Upper lobe of left lung (tissue), 6 donors: Measurements from ENCODE around the gene JAZF1. TPM values are rescaled to one million over a fixed set of nuclear protein-coding genes. Genes with fewer than 3 reads are reported as not detected.

Source experiments
- ATAC-seq, 2 donors: fragments of 200-7000 bp; cut with Tn5 transposase; one replicate each; pipeline ENCODE4 v1.9.1; 2022; ENCODE audit warnings: mild to moderate bottlenecking in 2 of 2, moderate library complexity in 2 of 2; ENCODE audit not compliant: low FRiP score in 2 of 2
- DNase-seq, 2 donors: peaks; one replicate each; pipeline ENCODE4 v3.0.0-alpha.2; 2019 to 2020
- H3K27ac ChIP-seq, 4 donors: fragments of 200-600 bp; sonication (generic); one replicate each; pipeline ENCODE4 v1.5.1; 2016 to 2019
- H3K27me3 ChIP-seq, 4 donors: fragments of 200-600 bp; sonication (generic); one replicate each; pipeline ENCODE4 v1.5.1; 2017 to 2019
- H3K36me3 ChIP-seq, 4 donors: fragments of 200-600 bp; sonication (generic); one replicate each; pipeline ENCODE4 v1.5.1; 2016 to 2019
- H3K4me1 ChIP-seq, 4 donors: fragments of 200-600 bp; sonication (generic); one replicate each; pipeline ENCODE4 v1.5.1; 2018 to 2019
- H3K4me3 ChIP-seq, 4 donors: fragments of 200-600 bp; sonication (generic); one replicate each; pipeline ENCODE4 v1.5.1; 2017 to 2019; ENCODE audit warnings: mild to moderate bottlenecking in 2 of 4, moderate library complexity in 1 of 4
- H3K9me3 ChIP-seq, 4 donors: fragments of 200-600 bp; sonication (generic); one replicate each; pipeline ENCODE4 v1.5.1; 2018 to 2019
- CTCF ChIP-seq, 6 experiments: fragments of 450-650 bp in 4 of 6; fragments of 200-600 bp in 2 of 6; sonication (generic) in 2 of 6; IDR thresholded peaks; one replicate each; pipeline ENCODE4 v1.5.1; 2016 to 2019; ENCODE audit warnings: antibody characterized with exemption in 6 of 6
- EP300 ChIP-seq, 4 donors: sonication (generic); formaldehyde crosslinking; IDR thresholded peaks; one replicate each; pipeline ENCODE4 v1.5.1; 2017; ENCODE audit warnings: antibody characterized with exemption in 4 of 4, control low read depth in 2 of 4
- POLR2A ChIP-seq, 4 donors: fragments of 450-650 bp; IDR thresholded peaks; one replicate each; pipeline ENCODE4 v1.5.1; 2016 to 2017; ENCODE audit warnings: antibody characterized with exemption in 4 of 4, mild to moderate bottlenecking in 2 of 4
- POLR2AphosphoS5 ChIP-seq, 2 donors: sonication (generic); formaldehyde crosslinking; IDR thresholded peaks; one replicate each; pipeline ENCODE4 v1.5.1; 2017; ENCODE audit warnings: antibody characterized with exemption in 2 of 2
- whole genome bisulfite sequencing, 2 donors: methylation state at CpG; one replicate each; pipeline ENCODE4 v1.1.5; 2017 to 2018; 5-methylcytosine and 5-hydroxymethylcytosine counted together
- total RNA-seq, 6 donors: library from RNA; depleted of rRNA in 4 of 6; stranded (reverse); fragments of >200 nt in 4 of 6; gene quantifications; one replicate each; pipeline versions ENCODE4 v1.1.0 to v1.2.1, GENCODE V29; 2016 to 2021
- donor health status: DM: no; HTN: no; CAD: no; lungs with moderate emphysema.
- donor health status: DM: no; HTN: yes; CAD: no; lungs with severe emphysema.

JAZF1 gene
- total RNA-seq, 6 donors from 2014 or later: 4.2 to 19.4 (median 12.4) TPM

- no peak for DNase-seq
Measured at GRCh38 chr7:28165961-28166955, 14.3 kb downstream of the JAZF1 start.

GRCh38 chr7:28165261-28165660, 15.3 kb downstream of the JAZF1 start:
- no peak overlapping the region for H3K4me3 ChIP-seq
- no peak for DNase-seq
- no peaks in the 10 kb centered on the region for H3K27me3 ChIP-seq
- H3K27ac ChIP-seq: no peak overlapping the region
- TF ChIP-seq EP300 (IDR thresholded peaks at IDR 0.05) (no peak), POLR2A (IDR thresholded peaks at IDR 0.05) (no peak), CTCF (IDR thresholded peaks at IDR 0.05) (no peak), POLR2AphosphoS5 (IDR thresholded peaks at IDR 0.05) (no peak)
- 73 to 79% methylated on average over 2 of the region's 2 CpGs for WGBS, 2 donors
- no peak for ATAC-seq
- peaks cover 0 to 5% (median 2%) of the 10 kb centered on the region in 4 donors for H3K4me1 ChIP-seq
- no peaks in the 10 kb centered on the region for H3K36me3 ChIP-seq
- H3K9me3 ChIP-seq: no peaks in the 10 kb centered on the region

More at GRCh38 chr7:28165961-28166955, 14.3 kb downstream of the JAZF1 start:
- no peak for ATAC-seq
- H3K27ac ChIP-seq: no peak overlapping the region
- no peak overlapping the region for H3K4me3 ChIP-seq
- TF ChIP-seq POLR2A (IDR thresholded peaks at IDR 0.05) (no peak), EP300 (IDR thresholded peaks at IDR 0.05) (no peak), POLR2AphosphoS5 (IDR thresholded peaks at IDR 0.05) (no peak), CTCF (IDR thresholded peaks at IDR 0.05) (no peak)
- H3K9me3 ChIP-seq: no peaks in the 10 kb centered on the region
- no peaks in the 10 kb centered on the region for H3K36me3 ChIP-seq
- H3K4me1 ChIP-seq: peaks cover 0 to 5% (median 2%) of the 10 kb centered on the region in 4 donors
- 76 to 79% methylated on average over 4 of the region's 4 CpGs for WGBS, 2 donors
- no peaks in the 10 kb centered on the region for H3K27me3 ChIP-seq

- H3K9me3 ChIP-seq: no peaks in the 10 kb centered on the region
- no peaks in the 10 kb centered on the region for H3K36me3 ChIP-seq
- no peak overlapping the region for H3K4me3 ChIP-seq
- peaks cover 0 to 5% (median 2%) of the 10 kb centered on the region in 4 donors for H3K4me1 ChIP-seq
- no peak overlapping the region for H3K27ac ChIP-seq
- ATAC-seq: peak in 1 of 2 donors; percentile 45
- no peaks in the 10 kb centered on the region for H3K27me3 ChIP-seq
- TF ChIP-seq EP300 (IDR thresholded peaks at IDR 0.05): no peak
- no peak for TF ChIP-seq POLR2AphosphoS5 (IDR thresholded peaks at IDR 0.05)
- no peak for TF ChIP-seq POLR2A (IDR thresholded peaks at IDR 0.05)
- TF ChIP-seq CTCF (IDR thresholded peaks at IDR 0.05): no peak
- no peak for DNase-seq
Measured at GRCh38 chr7:28163949-28164348, 16.6 kb downstream of the JAZF1 start.

- Histone ChIP-seq H3K27me3 (no peaks in the 10 kb centered on the region), H3K36me3 (no peaks in the 10 kb centered on the region)
- 88 to 94% methylated on average over 1 of the region's 1 CpG for WGBS, 2 donors
Measured at GRCh38 chr7:28161331-28161730, 19.3 kb downstream of the JAZF1 start.

More at GRCh38 chr7:28161331-28161730, 19.3 kb downstream of the JAZF1 start:
- no peak for DNase-seq
- no peak overlapping the region for H3K27ac ChIP-seq
- H3K4me3 ChIP-seq: no peak overlapping the region
- H3K4me1 ChIP-seq: peaks cover 5 to 12% (median 10%) of the 10 kb centered on the region in 4 donors
- no peak for TF ChIP-seq POLR2A (IDR thresholded peaks at IDR 0.05)
- TF ChIP-seq CTCF (IDR thresholded peaks at IDR 0.05): no peak
- TF ChIP-seq POLR2AphosphoS5 (IDR thresholded peaks at IDR 0.05): no peak
- TF ChIP-seq EP300 (IDR thresholded peaks at IDR 0.05): no peak
- H3K9me3 ChIP-seq: no peaks in the 10 kb centered on the region
- no peak for ATAC-seq
